ENCODE data around the gene TNNT2. TPM values are rescaled to one million over a fixed set of nuclear protein-coding genes. Genes with fewer than 3 reads are reported as not detected.
A peak's percentile ranks its signal among the peaks of the same experiment; 100 is the strongest.

Gene TNNT2
- total RNA-seq, 1 donor from 2014 or later, result 0.33 TPM

DNA sequence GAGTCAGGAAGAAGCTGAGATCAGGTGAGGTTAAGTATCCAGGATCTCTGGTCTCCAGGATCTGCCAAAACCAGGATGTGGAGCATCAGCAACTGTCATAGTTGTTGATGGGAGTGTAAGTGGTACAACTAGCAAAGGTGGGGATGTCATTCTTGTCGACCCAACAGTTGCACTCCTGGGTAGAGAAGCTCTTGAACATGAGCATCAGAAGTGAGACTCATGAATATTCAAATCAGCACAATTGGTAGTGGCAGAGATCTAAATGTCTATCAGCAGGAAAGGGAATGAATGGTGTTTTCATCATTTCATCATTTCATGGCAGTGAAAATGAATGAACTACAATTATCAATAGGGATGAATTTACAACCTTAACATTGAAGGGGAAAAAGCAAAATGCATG is 25.9 kb upstream of the TNNT2 start:
- ATAC-seq (no peak), DNase-seq (ENCODE audit: low spot score) (no peak)

DNA sequence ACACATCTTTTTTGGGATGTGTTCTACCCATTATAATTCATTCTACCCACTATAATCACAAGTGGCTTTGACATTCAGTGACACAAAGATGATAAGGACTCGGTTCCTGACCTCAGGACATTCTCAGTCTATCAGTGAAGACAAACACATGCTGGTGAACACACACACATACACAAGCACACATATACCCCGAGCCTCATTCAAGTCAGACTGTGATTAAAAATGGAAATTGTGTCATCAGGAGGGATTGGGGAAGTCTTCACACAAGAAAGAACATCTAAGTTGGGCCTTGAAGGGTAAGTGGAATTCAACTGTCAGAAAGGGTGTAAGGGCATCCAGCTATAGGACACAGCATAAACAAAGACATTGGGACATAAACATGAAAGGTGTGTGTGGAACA is 24.2 kb upstream of the TNNT2 start:
- no peak for DNase-seq (ENCODE audit: low spot score)
- no peak for ATAC-seq

GRCh38 chr1:201400852-201401230 is 23.4 kb upstream of the TNNT2 start:
- DNase-seq (ENCODE audit: low spot score) (no peak), ATAC-seq (no peak)

- no peak for DNase-seq (ENCODE audit: low spot score)
- ATAC-seq, result no peak
Measured at GRCh38 chr1:201400212-201400851, 22.9 kb upstream of the TNNT2 start.

- peak; percentile 73 for ATAC-seq
- peak; percentile 93 for DNase-seq (ENCODE audit: low spot score)
Measured at GRCh38 chr1:201399352-201400126, 22.1 kb upstream of the TNNT2 start.

DNA sequence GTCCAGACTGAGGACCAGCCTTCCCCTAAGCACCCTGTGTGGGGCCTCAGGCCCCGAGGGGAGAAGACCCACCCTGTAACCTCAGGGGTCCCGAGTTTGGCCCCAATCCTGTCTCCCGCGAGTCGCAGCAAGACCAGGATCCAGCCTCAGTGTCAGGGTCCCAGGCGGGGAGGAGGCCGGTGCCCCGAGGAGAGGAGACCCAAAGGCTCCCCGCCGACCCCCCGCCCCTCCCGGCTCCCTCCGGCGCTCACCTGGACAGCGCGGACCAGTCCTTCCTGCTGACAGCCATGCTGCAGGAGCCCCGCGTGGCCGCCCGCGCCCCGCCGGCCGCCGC is 21.5 kb upstream of the TNNT2 start, which contains the start of gene LAD1:
Gene LAD1, minus strand, starts transcription at position 307 of the 334 bp plus-strand sequence. Its CDS starts 18 bp downstream, at position 289.
- no peak for ATAC-seq
- no peak for DNase-seq (ENCODE audit: low spot score)

- ATAC-seq (peak; percentile 30), DNase-seq (ENCODE audit: low spot score) (peak; percentile 74)
Measured at GRCh38 chr1:201397675-201398074, 20.2 kb upstream of the TNNT2 start.

GRCh38 chr1:201396861-201397464 is 19.5 kb upstream of the TNNT2 start:
- ATAC-seq, result peak; percentile 76
- DNase-seq (ENCODE audit: low spot score), result peak; percentile 96

DNA sequence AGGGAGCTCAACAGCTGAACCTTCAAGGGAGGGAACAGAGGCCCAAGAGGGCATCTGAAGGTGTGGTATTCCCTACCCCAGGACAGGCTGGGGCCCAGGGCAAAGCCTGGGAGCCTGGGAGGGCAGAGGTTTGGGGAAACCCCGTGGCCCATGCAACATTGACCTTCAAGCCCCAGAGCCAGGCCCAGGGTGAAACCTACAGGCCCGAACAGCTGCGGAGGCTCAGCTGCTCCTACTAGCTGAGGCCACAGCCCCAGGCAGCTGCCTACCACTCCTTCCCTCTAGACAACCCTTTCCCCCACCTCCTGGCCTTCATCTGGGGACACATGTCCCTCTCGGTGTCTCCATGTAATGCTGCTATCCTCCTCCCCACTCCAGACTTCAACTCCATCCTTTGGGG is 18.5 kb upstream of the TNNT2 start:
- DNase-seq (ENCODE audit: low spot score), result peak; percentile 60
- peak; percentile 25 for ATAC-seq

DNA sequence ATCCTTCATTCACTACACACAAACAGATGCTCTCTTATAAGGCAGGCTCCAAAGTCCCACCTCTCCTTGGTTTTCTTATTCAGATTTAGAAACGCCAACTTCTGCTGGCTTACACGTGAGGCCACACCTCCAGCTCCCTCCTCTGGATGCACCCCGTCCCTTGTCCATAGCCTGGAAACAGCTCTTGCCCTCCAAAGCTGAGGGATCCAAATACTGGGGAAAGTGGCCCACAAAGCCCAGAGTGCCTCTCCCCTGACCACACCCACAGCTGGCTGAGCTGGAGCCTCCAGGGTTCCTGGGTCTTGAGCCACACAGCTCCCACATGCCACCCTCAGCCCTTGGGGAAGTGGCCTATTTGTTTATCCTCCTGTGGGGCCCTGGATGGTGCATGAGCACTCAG is 17.1 kb upstream of the TNNT2 start:
- no peak for ATAC-seq

GRCh38 chr1:201393076-201393475 is 15.6 kb upstream of the TNNT2 start:
- no peak for DNase-seq (ENCODE audit: low spot score)
- ATAC-seq, result no peak

More for the DNA sequence above, 17.1 kb upstream of the TNNT2 start:
- DNase-seq (ENCODE audit: low spot score), result no peak

DNA sequence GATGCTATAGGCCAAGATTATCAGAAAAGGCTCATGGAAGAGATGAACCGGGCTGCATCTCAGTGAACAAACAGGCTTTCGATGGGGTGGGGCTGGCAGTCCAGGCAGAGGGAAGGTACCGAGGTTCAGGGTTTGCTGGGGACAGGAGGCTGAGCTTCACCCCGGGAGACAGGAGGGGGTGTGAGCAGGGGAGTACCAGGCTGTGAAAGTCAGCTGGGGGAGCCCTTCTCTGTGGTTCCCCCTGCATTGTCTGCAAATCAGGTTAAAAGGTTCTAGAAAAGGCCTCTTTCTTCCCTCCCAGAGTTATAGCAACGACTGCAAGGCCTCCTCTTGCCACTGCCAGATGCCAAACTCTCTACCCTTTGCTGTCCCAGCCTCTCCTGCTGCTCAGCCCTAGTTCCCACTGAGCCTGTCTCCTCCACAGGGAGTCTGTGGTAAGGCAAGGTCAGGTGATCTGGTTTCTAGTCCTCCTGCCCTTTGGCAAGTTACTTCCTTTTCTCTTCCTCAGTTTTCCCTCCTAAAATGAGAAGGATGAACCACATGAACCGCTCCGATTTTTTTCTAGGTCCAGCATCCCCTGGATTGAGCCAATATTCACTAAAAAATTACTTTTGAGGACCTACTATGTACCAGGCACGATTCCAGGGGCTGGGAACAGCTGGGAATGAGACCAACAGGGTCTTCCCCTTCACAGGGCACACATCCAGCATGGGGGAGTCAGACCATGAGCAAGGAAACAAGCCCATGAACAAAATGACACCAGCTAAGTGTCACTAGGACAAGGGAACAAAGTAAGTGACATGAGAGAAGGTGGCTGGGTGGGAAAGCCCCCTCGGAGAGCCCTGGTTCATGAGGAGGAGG is 14.4 kb upstream of the TNNT2 start:
- DNase-seq (ENCODE audit: low spot score), result no peak
- no peak for ATAC-seq

DNA sequence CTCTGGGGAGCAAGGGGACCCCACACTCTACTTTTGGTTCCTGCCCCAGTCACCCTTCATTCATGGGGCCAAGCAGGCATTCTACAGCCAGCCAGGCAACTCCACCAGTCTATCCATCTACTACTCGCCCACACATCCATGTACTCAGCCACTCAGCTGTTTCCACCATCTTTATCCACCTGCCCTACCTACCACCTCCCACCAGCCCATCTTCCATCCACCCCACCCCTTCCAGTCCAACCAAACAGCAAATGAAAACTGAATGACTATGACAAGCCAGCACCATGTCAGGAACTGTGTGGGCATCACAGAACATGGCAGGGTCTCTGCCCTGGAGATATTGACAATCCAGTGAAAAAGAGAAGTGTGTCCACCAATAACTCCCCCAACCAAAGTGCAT is 13.7 kb upstream of the TNNT2 start:
- DNase-seq (ENCODE audit: low spot score) (no peak), ATAC-seq (no peak)

GRCh38 chr1:201389051-201389450 is 11.6 kb upstream of the TNNT2 start:
- DNase-seq (ENCODE audit: low spot score) (no peak), ATAC-seq (no peak)

DNA sequence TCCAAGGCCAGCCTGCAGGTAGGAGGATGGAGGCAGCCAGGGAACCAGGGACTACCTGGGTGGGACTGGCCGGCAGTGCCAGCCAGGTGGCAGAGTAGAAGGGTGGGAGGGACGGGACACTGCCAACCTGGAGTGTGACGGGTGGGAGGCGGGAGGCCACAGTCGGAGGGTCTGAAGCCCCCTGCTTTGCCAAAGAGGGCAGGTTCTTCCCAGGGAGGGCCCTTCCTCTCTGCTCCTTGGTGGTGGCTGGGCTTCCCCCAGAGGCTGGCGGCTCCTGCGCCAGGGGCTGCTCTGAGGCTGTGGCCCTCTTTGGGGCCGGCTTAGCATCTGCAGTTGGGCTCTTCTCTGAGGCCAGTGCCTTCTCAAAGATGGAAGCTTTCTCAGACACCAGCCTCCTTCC is 8.7 kb upstream of the TNNT2 start:
- no peak for ATAC-seq

DNA sequence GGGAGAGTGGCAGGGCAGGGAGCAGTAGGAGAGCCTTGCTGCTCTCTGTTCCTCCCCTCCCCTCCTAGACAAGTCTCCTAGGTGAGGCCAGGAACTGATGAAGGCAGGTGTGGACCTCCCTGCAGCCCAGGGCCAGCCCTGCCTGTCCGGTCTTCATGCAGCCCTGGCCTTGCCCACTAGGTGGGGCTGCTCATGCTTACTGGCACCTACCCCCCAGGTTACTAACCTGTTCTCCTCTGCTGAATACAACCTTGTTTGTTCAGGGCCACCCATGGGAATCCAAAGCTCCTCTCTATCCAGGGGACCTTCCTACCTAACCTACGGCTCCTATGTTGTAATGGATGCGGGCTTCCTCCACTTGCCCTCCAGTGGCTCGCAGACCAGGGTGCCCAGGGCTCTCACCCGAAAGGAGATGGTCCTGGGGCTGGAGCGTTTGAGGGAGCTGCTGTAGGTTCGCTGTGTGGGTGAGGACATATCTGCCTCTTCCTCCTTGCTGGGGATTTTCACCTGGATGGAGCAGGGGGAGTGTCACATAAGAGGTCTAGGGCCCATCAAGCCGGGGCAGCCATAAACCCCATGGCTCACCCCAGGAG is 7.9 kb upstream of the TNNT2 start:
- DNase-seq (ENCODE audit: low spot score) (peak; percentile 74), ATAC-seq (peak; percentile 87)

More for the DNA sequence above, 8.7 kb upstream of the TNNT2 start:
- DNase-seq (ENCODE audit: low spot score), result no peak

DNA sequence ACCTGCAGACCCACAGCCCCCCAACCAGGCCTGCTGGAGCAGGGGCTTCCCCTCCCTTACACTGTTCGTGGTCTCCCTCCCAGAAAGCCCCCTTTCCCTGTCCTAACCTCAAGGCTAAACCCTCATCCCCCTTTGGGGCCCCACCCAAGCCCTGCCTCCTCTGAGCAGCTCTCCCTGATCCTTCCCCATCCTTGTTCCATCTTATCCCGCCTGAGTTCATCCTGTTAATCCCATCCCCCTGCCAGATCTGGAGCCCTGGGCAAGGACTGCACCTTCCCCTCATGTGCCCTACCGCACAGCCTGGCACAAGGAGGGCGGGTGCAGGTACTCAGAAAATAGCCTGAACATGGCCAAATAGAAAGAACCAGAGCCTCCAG is 6.9 kb upstream of the TNNT2 start:
- DNase-seq (ENCODE audit: low spot score), result no peak
- ATAC-seq, result no peak

DNA sequence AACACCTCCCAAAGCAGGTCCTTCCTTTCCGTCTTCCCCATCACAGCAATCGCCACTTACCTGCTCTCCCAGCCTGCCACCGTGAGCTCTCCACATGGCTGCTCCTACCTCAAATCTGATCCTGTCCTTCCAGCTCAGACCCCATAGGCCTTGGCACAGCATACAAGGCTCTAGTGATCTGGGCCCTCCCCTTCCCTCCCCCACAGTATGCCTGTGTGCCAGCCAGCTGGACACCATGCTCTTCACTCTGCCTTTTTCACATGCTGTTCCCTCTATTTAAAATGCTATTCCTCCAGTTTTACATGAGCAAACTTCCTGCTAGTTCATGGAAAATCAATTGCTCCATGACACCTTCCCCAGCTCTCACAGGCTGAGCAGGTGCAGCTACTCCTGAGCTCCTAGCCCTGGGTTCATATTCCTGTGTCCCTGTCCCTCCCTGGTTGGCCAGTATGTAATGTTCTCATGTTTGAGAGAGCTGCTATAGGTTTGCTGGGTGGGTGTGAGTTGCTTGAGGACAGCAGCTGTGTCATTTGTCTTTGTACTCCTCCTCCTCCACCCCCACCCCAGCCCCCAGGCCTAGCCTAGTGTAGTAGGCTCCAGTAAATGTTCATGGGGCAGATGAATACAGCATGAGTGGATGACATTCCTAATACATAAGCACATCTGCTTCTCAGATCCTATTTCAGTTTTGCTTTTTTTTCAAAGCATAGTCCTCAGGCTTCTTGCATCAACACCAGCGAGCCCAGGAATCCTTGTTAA is 6.3 kb upstream of the TNNT2 start:
- DNase-seq (ENCODE audit: low spot score), result no peak
- ATAC-seq, result no peak

DNA sequence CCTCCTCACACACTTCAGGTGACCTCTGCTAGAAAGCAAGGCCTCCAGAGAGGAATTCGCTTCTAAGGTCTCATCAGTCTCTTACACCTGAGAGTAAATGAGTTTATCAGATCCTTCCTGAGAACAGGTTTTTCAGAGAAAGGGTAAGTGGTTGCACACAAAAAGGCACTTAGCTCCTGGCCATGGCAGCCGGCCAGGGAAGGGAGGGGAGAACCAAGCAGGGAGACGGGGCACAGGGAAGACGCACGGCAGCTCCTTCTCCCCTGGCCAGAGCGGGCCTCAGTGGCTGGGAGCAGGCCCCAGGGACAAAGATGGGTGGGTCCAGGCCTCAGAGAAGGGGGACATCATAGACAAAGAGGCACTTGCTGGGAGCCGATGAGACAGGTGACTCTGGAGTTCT is 3.6 kb upstream of the TNNT2 start:
- DNase-seq (ENCODE audit: low spot score), result no peak
- ATAC-seq, result no peak

DNA sequence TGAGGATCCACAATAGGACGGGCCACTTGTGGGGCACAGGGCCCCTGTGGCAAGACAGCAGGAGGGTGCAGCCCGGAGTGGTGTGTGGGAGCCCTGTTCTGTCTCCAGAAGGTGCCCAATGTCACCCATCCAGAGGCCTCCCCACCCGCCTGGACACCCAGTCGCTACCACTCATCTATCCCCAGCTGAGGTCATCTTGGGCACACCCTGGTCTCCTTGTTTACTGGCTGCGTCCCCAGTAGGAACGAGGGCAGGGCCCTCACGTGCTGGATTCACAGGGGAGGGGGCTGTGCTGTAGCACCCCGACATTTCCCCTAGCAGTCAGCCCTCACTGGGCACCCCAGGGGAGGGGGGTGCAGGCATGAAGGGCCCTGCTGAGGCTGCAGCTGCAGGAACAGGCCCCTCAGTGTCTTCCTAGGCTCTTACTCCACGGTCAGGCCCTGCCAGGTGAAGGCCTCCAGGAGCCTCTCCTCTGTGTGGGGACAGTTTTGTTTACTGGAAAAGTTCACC is 2.3 kb upstream of the TNNT2 start:
- peak; percentile 23 for ATAC-seq
- no peak for DNase-seq (ENCODE audit: low spot score)

Measured in left lobe of liver (tissue), 2 donors.